Gastroesophageal sphincter (tissue), 2 donors: ENCODE measurements around the gene EFCAB14.

Experiments used
- EP300 ChIP-seq: sonication (generic); formaldehyde crosslinking; IDR thresholded peaks from one replicate; pipeline ENCODE4 v1.6.1; 2017; ENCODE audit warnings: antibody characterized with exemption, mild to moderate bottlenecking
- POLR2AphosphoS5 ChIP-seq: sonication (generic); formaldehyde crosslinking; IDR thresholded peaks from one replicate; pipeline ENCODE4 v1.6.1; 2017; ENCODE audit warnings: antibody characterized with exemption

DNA sequence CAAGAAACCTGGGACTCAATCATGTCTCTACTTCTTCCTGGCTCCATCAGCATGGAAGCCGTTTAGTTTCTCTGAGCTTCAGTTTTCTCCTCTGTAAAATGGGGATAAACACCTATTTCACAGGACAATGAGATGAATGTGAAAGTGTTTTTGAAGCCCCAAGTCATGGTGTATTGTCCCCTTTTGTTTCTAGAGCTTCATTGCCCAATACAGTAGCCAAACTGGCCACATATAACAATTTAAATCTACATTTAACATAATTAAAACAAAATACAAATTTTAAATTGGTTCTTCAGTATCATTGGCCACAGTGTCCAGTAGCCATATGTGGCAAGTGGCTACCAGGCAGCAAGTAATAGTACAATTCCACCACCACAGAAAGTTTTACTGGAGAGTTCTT lies 2.3 kb upstream of the EFCAB14 start:
- TF ChIP-seq EP300 (no peak), POLR2AphosphoS5 (no peak)
